ENCODE measurements around the gene GPR39.

The GPR39 gene

DNA sequence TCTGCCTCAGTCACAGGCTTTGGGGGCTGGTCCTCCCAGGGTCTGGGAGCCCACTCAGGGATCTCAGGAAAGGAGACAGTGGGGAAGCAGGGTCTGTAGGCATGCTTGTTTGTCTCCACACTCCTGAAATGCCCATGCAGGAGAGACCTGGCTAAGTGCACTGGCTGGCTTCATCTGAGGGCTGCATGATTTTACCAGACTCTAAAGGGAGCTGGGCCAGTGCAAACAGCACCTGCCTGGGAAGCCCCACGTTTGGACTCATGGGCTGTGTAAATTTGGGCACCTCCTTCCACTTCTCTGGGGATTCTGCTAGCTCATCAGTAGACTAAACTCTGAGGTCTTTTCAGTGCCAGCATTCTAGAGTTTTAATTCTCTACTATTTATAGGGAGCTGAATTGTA lies 219.7 kb downstream of the GPR39 start:
- no peak for DNase-seq

GRCh38 chr2:132638313-132639040 lies 221.9 kb downstream of the GPR39 start:
- DNase-seq = peak in 3 of 58 donors; percentile 7 to 18 (median 11)

DNA sequence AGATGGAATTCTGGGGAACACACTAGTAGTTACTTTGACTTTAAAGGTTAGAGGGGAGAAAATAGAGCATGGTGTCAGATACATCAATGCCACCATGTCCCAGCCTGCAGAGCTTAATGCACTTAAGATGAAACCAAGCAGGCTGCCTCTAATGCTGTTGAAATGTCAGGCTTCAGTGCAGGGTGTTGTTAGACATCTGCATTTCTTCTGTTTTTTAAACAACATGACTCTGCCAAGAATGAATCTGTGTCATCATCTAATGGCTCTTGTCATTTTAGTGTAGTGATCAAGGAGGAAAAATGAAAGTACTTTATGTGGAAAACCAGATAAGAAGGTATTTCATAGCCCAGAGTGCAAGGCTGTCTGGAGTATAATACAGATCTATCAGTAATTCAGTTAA lies 223.5 kb downstream of the GPR39 start:
- DNase-seq = no peak

- DNase-seq = no peak
Measured at GRCh38 chr2:132641819-132642218, 225.2 kb downstream of the GPR39 start.

DNA sequence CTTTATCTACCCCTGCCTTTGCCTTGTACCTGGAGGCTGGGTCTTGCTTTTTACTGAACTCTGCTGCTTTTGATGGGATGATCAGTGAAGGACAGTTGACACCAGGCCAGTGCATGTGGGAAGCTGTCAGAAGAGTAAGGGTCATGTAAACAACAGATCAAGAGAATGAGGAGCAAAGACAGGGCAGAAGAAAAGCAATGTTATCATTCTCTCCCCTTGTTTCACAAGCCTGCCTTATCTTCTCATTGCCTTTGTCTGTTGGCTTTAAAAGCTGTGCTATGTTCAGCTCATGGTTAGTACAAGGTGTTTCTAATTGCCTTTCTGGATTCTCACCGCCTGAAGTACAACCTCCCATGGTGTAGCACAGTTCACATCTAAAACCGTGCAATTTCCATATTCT lies 225.8 kb downstream of the GPR39 start:
- DNase-seq = no peak

DNA sequence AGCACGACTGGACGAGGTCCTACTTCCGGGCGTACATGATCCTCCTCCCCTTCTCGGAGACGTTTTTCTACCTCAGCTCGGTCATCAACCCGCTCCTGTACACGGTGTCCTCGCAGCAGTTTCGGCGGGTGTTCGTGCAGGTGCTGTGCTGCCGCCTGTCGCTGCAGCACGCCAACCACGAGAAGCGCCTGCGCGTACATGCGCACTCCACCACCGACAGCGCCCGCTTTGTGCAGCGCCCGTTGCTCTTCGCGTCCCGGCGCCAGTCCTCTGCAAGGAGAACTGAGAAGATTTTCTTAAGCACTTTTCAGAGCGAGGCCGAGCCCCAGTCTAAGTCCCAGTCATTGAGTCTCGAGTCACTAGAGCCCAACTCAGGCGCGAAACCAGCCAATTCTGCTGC lies 228.6 kb downstream of the GPR39 start:
- DNase-seq = peak in 1 of 58 donors; percentile 15

GRCh38 chr2:132645722-132646539 lies 229.3 kb downstream of the GPR39 start:
- peak in 6 of 58 donors; percentile 11 to 24 (median 16) for DNase-seq

DNA sequence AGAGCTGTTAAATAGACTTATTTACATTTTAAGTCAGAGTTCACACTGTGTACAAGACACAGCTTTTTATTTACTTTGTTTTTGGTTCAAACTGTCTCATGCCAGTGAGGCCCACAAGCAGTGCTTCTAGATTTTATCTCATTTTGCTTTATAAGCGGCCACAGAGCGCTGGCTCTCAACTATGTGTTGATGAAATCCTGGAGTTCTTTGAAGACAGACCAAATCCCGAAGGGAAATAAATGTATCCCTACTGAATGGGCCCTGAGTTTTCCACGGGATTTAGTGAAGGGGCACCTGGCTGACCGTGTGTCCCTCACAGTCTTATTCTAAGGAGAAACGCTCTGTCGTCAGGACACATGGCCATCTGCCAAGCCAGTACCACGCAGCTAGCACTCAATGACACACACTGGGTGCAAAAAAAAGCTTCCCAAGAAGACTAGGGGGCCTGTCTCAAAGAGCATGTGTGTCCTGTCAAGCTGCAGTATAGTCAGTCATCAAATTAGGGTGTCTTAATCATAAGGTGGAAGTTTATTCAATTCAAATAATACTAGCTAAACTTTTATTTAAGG lies 230.0 kb downstream of the GPR39 start:
- no peak for DNase-seq

DNA sequence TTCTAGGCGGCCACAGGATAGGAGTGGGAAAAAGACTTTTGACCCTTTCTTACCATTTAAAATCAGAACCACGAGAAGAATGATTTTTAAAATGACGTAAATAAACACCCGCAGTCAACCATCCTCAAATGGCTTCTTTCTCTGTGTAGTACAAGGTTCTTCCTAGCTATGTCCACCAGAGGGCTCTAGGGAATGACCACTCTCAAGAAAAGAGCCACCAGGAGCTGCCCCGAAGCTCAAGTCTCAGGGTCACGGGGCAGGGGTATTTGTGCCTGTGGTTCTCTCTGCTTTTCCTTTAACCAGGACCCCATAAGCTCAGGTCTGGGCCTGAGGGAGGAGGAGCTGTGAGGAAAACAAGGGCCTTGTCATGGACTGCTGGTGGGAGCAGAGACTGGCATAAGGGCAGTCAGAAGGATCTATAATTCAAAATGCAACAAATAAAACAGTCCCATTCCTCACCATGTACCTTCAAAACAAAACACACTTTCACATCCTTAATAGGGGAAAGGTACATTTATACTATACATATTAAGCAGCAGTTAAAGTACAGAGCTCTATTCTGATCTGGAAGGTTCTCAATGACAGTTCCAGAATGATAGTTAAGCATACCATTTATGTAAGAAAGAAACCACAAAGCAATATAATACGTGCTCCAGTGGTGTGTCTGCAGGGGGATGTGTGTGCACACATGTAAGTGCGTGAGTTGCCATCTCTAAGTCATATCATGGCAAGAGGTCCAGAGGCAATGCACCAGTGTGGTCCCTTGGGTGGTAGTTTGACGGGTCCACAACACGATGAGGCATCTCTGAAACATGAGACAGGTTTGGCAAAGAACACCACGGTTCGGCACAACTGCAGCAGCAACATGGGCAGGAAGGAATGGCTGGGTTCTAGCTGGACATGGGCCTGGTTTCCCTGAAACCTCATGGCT lies 234.8 kb downstream of the GPR39 start:
- DNase-seq = peak in 10 of 58 donors; percentile 3 to 38 (median 25)

DNA sequence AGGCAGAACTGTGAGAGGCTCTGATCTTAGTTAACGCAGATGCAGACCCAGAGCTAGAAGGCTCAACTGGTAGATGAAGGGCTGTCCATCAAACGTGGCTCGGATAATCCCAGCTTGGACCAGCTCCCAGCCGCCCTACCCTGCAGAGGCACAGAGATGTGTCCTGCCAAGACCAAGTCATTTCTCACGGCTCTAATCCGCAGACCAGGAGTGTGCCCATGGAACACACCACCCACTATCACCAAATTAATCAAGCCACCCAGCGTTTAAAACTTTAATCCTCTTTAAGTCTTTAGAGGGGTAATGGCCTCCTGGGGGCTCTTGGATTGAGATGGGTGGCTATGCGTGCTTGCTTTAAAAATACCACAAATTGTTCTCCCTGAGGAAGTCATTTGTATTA lies 235.9 kb downstream of the GPR39 start:
- DNase-seq = peak in 1 of 58 donors; percentile 35

DNA sequence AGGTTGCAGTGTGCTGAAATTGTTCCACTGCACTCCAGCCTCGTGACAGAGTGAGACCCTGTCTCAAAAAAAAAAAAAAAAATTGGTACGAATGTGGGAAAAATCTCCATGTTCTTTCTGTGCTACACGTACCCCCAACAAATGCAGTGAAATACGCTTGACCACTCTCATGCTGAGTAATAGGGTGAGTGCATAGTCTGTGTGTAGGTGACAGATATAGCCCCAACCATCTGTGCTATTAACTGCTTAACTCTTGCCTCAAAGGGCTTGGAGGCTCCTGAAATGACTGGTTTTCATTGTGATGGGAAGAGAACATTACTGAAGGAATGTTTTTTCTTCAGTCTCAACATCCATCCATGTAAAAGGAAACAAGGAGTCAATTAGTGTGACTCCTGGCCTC lies 237.7 kb downstream of the GPR39 start:
- DNase-seq = no peak

- no peak for DNase-seq
Measured at GRCh38 chr2:132654968-132655367, 238.4 kb downstream of the GPR39 start.

DNA sequence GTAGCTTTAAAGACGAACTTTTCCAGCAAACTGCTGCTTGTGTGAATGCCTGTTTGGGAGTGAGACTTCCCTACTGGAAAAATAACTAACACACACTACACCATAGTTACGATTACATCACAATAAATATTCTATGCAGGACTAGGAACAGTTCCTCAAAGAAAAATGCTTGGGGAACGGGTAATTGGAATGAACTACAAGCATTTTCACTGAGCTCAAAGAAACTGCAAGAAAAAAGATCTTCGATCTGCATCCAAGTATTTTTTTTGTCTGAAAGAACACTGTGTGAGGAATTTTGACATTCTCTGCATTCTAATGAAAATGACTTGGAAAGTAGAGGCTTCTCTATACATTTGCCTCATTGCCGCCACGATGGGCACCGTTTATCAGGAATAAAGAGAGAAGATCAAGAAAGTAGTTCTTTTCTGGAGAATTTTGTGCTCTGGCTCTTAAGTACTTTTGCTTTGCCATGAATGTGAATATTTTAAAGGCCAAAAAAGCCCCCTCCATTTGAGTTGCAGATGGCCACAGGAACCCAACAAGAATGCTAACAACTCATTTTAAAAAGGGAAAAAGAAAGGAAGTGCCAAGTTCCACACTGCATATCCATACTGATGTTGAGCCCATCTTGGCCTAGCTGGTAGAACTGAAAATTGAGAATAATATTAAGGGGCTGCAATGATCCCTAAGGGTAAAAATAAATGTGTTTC lies 239.8 kb downstream of the GPR39 start:
- peak in 1 of 58 donors; percentile 58 for DNase-seq

DNA sequence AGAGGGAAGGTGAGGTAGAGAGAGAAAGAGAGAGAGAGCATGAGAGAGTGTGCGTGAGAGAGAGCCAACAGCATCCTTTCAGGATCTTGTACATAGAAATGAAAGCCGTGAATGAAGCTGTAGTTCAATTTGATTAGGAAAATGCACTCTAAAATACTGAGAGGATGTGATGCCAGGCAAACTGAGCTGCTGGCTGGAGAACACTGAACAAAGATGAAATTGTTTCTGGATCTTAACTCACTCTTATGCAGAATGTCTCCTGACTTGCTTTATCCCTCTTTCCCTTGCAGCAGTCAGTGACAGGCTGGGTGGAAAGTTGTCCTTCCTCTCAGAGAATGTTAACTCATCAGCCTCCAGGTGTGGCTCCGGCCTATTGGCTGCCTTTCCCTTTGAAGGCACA lies 242.7 kb downstream of the GPR39 start:
- DNase-seq = no peak

- DNase-seq = no peak
Measured at GRCh38 chr2:132662732-132663131, 246.1 kb downstream of the GPR39 start.

DNA sequence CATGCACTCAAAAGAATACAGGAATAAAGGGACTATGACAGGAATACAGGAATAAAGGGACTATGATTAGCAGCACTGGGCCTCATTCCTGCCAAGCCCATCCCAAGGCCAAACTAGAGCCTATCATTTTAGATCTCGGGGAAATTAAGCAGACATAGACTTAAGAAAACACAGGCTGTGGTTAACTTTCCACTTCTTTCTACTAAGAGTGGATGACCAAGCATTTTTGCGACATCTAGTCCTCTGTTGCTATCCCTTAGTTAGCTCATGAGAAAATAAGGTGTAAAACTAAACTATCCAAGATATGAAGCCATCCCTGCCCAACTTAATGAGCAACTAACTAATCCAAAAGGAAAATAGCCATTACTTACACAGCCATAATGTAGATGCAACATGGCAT lies 247.5 kb downstream of the GPR39 start:
- no peak for DNase-seq

- DNase-seq = no peak
Measured at GRCh38 chr2:132665401-132666140, 249.0 kb downstream of the GPR39 start.

DNA sequence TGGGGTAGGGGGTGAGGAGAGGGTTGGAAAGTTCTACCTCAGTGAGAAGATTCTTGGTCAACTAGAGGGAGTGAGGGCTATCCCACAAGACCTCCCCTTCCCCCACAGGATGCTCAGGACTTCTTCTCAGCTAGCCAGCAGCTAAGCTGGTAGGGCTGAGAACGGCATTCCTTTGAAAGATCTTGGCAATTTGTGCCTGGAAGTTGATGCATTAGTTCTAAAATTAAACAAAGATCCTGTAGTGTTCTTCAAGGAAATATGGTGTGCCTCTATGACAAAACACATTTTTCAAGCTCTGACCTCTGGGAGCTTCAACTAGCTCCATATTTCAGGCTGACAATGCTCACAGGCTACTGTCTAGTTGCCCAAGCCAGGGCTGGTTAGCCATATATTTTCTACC lies 251.1 kb downstream of the GPR39 start:
- DNase-seq = peak in 1 of 58 donors; percentile 11

- peak in 12 of 58 donors; percentile 9 to 41 (median 18) for DNase-seq
Measured at GRCh38 chr2:132668189-132668823, 251.7 kb downstream of the GPR39 start.

Measured in anterior cingulate cortex (tissue), 58 donors.